WTC11 (cell line): Measurements from ENCODE around the gene IL16. TPM values are rescaled to one million over a fixed set of nuclear protein-coding genes. Genes with fewer than 3 reads are reported as not detected.

Experiments
- ATAC-seq: fragments of 200-7000 bp; cut with Tn5 transposase; 2 replicates; pipeline ENCODE4 v1.10.0; 2021; ENCODE audit warnings: mild to moderate bottlenecking, moderate library complexity
- CTCF ChIA-PET: fragments of 300-600 bp; sonication (Branson Sonifier 250); formaldehyde crosslinking; loops from one replicate; lab custom pipeline; 2021; ENCODE audit warnings: antibody characterized with exemption; lab: Charles Lee
- POLR2A ChIA-PET: fragments of 350-600 bp; sonication (Branson Sonifier 250); formaldehyde crosslinking; loops from one replicate; lab custom pipeline; 2021; ENCODE audit warnings: antibody characterized with exemption; lab: Charles Lee
- DNase-seq: peaks from one replicate; pipeline ENCODE4 v3.0.0; 2021; ENCODE audit warnings: low spot score
- H3K27ac Mint-ChIP-seq: 2 replicates; pipeline ENCODE4 v1.8.0; 2021; ENCODE audit warnings: mixed read lengths
- H3K27me3 Mint-ChIP-seq: 2 replicates; pipeline ENCODE4 v1.8.0; 2021; ENCODE audit warnings: low read depth, mild to moderate bottlenecking, moderate library complexity, mixed read lengths
- H3K36me3 Mint-ChIP-seq: 2 replicates; pipeline ENCODE4 v1.8.0; 2021; ENCODE audit warnings: mixed read lengths
- H3K4me1 Mint-ChIP-seq: 2 replicates; pipeline ENCODE4 v1.8.0; 2022; ENCODE audit warnings: mixed read lengths
- H3K4me3 Mint-ChIP-seq: 2 replicates; pipeline ENCODE4 v1.8.0; 2021; ENCODE audit warnings: mild to moderate bottlenecking, moderate library complexity, mixed read lengths
- H3K9me3 Mint-ChIP-seq: 2 replicates; pipeline ENCODE4 v1.8.0; 2021; ENCODE audit warnings: mixed read lengths
- CREM ChIP-seq: sonication (generic); formaldehyde crosslinking; IDR thresholded peaks from 2 replicates; pipeline ENCODE4 v1.8.1; 2022; ENCODE audit warnings: mild to moderate bottlenecking, missing genetic modification reagents, moderate library complexity
- GTF2I ChIP-seq: fragments of 250-450 bp; sonication (Bioruptor Pico); conservative IDR thresholded peaks from 2 replicates; pipeline ENCODE4 v1.4.0; 2021; ENCODE audit warnings: mild to moderate bottlenecking
- NFE2L1 ChIP-seq: sonication (generic); formaldehyde crosslinking; IDR thresholded peaks from 2 replicates; pipeline ENCODE4 v1.8.1; 2023; ENCODE audit warnings: missing genetic modification reagents
- NR3C1 ChIP-seq: sonication (generic); formaldehyde crosslinking; conservative IDR thresholded peaks from 2 replicates; pipeline ENCODE4 v1.8.1; 2023; ENCODE audit warnings: low read depth, mild to moderate bottlenecking, missing genetic modification reagents
- RELA ChIP-seq: sonication (generic); formaldehyde crosslinking; IDR thresholded peaks from 2 replicates; pipeline ENCODE4 v1.8.1; 2022; ENCODE audit warnings: missing genetic modification reagents, mild to moderate bottlenecking, borderline replicate concordance
- SMAD4 ChIP-seq: sonication (generic); formaldehyde crosslinking; IDR thresholded peaks from 2 replicates; pipeline ENCODE4 v1.8.0; 2022; ENCODE audit warnings: mild to moderate bottlenecking, missing genetic modification reagents
- STAT6 ChIP-seq: sonication (generic); formaldehyde crosslinking; conservative IDR thresholded peaks from 2 replicates; pipeline ENCODE4 v1.8.1; 2023; ENCODE audit warnings: mild to moderate bottlenecking, low read depth, missing genetic modification reagents, moderate library complexity
- ZBTB21 ChIP-seq: sonication (generic); formaldehyde crosslinking; IDR thresholded peaks from 2 replicates; pipeline ENCODE4 v1.8.1; 2023; ENCODE audit warnings: mild to moderate bottlenecking, missing genetic modification reagents, borderline replicate concordance
- ZNF317 ChIP-seq: sonication (generic); formaldehyde crosslinking; IDR thresholded peaks from 2 replicates; pipeline ENCODE4 v1.8.1; 2023; ENCODE audit warnings: low read depth, mild to moderate bottlenecking, moderate library complexity, missing genetic modification reagents, borderline replicate concordance
- ZSCAN18 ChIP-seq: fragments of 250-450 bp; sonication (Bioruptor Pico); IDR thresholded peaks from 2 replicates; pipeline ENCODE4 v2.1.2; 2022; ENCODE audit warnings: mild to moderate bottlenecking, moderate library complexity
- total RNA-seq: library from RNA; stranded (reverse); gene quantifications from 3 replicates; pipeline ENCODE4 v1.2.3, GENCODE V29; 2021
- TF ChIP-seq, protein P1 (sequence below): sonication (generic); formaldehyde crosslinking; IDR thresholded peaks from 2 replicates; pipeline ENCODE4 v1.8.1; 2022; ENCODE audit warnings: low read depth, missing genetic modification reagents, borderline replicate concordance
- TF ChIP-seq, protein P2 (sequence below): sonication (generic); formaldehyde crosslinking; IDR thresholded peaks from 2 replicates; pipeline ENCODE4 v1.8.0; 2022; ENCODE audit warnings: mild to moderate bottlenecking, missing genetic modification reagents
- TF ChIP-seq, protein P3 (sequence below): sonication (generic); formaldehyde crosslinking; IDR thresholded peaks from 2 replicates; pipeline ENCODE4 v1.8.0; 2022; ENCODE audit warnings: mild to moderate bottlenecking, missing genetic modification reagents
- TF ChIP-seq, protein P4 (sequence below): fragments of 250-450 bp; sonication (Bioruptor Pico); IDR thresholded peaks from 2 replicates; pipeline ENCODE4 v1.9.0; 2021; ENCODE audit warnings: mild to moderate bottlenecking
- TF ChIP-seq, protein P5 (sequence below): sonication (generic); formaldehyde crosslinking; IDR thresholded peaks from 2 replicates; pipeline ENCODE4 v1.8.1; 2023; ENCODE audit warnings: mild to moderate bottlenecking, missing genetic modification reagents, moderate library complexity

Gene IL16
- total RNA-seq, 1 experiment from 2014 or later, result 0.61 TPM

DNA sequence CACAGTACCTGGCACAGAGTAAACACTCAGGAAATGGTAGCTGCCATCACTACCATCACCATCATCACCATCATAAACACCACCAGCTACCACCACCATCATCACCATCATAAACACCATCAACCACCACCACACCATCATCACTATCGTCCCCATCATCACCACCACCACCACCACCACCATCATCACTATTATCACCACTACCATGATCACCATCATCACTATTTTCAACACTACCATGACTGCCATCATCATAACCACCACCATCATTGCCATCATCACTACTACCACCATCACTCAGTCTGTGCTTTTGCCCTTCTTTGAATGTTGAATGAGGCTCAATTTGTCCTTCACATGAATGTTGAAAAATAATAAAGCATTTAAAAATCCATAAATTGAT, 21.2 kb upstream of the IL16 start:
- Mint-ChIP-seq H3K36me3 (no peaks in the 10 kb centered on the region), H3K27ac (no peak overlapping the region), H3K4me1 (no peaks in the 10 kb centered on the region), H3K27me3 (no peaks in the 10 kb centered on the region), H3K9me3 (no peaks in the 10 kb centered on the region), H3K4me3 (no peak overlapping the region)
- ATAC-seq (no peak), DNase-seq (no peak)
- POLR2A ChIA-PET, result no interaction called here
- TF ChIP-seq CREM (CRISPR knock-in tag) (no peak), STAT6 (CRISPR knock-in tag) (no peak), NR3C1 (CRISPR knock-in tag) (no peak), GTF2I (CRISPR knock-in tag) (no peak), ZNF317 (CRISPR knock-in tag) (no peak), ZSCAN18 (CRISPR knock-in tag) (no peak), ZBTB21 (no peak), RELA (CRISPR knock-in tag) (no peak), SMAD4 (CRISPR knock-in tag) (no peak), NFE2L1 (CRISPR knock-in tag) (no peak)
- TF ChIP-seq, protein P1, sequence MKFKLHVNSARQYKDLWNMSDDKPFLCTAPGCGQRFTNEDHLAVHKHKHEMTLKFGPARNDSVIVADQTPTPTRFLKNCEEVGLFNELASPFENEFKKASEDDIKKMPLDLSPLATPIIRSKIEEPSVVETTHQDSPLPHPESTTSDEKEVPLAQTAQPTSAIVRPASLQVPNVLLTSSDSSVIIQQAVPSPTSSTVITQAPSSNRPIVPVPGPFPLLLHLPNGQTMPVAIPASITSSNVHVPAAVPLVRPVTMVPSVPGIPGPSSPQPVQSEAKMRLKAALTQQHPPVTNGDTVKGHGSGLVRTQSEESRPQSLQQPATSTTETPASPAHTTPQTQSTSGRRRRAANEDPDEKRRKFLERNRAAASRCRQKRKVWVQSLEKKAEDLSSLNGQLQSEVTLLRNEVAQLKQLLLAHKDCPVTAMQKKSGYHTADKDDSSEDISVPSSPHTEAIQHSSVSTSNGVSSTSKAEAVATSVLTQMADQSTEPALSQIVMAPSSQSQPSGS (CRISPR knock-in tag), result no peak
- TF ChIP-seq, protein P2, sequence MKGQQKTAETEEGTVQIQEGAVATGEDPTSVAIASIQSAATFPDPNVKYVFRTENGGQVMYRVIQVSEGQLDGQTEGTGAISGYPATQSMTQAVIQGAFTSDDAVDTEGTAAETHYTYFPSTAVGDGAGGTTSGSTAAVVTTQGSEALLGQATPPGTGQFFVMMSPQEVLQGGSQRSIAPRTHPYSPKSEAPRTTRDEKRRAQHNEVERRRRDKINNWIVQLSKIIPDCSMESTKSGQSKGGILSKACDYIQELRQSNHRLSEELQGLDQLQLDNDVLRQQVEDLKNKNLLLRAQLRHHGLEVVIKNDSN (CRISPR knock-in tag), result no peak
- TF ChIP-seq, protein P3, sequence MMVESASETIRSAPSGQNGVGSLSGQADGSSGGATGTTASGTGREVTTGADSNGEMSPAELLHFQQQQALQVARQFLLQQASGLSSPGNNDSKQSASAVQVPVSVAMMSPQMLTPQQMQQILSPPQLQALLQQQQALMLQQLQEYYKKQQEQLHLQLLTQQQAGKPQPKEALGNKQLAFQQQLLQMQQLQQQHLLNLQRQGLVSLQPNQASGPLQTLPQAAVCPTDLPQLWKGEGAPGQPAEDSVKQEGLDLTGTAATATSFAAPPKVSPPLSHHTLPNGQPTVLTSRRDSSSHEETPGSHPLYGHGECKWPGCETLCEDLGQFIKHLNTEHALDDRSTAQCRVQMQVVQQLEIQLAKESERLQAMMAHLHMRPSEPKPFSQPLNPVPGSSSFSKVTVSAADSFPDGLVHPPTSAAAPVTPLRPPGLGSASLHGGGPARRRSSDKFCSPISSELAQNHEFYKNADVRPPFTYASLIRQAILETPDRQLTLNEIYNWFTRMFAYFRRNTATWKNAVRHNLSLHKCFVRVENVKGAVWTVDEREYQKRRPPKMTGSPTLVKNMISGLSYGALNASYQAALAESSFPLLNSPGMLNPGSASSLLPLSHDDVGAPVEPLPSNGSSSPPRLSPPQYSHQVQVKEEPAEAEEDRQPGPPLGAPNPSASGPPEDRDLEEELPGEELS (CRISPR knock-in tag), result no peak
- TF ChIP-seq, protein P4, sequence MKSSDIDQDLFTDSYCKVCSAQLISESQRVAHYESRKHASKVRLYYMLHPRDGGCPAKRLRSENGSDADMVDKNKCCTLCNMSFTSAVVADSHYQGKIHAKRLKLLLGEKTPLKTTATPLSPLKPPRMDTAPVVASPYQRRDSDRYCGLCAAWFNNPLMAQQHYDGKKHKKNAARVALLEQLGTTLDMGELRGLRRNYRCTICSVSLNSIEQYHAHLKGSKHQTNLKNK (CRISPR knock-in tag), result no peak
- TF ChIP-seq, protein P5, sequence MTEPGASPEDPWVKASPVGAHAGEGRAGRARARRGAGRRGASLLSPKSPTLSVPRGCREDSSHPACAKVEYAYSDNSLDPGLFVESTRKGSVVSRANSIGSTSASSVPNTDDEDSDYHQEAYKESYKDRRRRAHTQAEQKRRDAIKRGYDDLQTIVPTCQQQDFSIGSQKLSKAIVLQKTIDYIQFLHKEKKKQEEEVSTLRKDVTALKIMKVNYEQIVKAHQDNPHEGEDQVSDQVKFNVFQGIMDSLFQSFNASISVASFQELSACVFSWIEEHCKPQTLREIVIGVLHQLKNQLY (CRISPR knock-in tag), result no peak
- CTCF ChIA-PET, result interaction anchor here (7.2 kb wide), 1 partner anchor 90 kb away, joined by 61 read pairs; no protein-coding TSS in a partner anchor
